Colonic mucosa (tissue), 4 donors: Measurements from ENCODE around the gene SMTNL1. TPM values are rescaled to one million over a fixed set of nuclear protein-coding genes. Genes with fewer than 3 reads are reported as not detected.

Source experiments
- DNase-seq: peaks from one replicate; pipeline ENCODE4 v3.0.0-alpha.2; 2020
- H3K27ac ChIP-seq: fragments of 200-600 bp; one replicate; pipeline ENCODE4 v1.8.0; 2021
- H3K27me3 ChIP-seq: fragments of 200-600 bp; one replicate; pipeline ENCODE4 v1.8.0; 2021
- H3K36me3 ChIP-seq: fragments of 200-600 bp; one replicate; pipeline ENCODE4 v1.8.0; 2021
- H3K4me1 ChIP-seq: fragments of 200-600 bp; one replicate; pipeline ENCODE4 v1.8.0; 2021; ENCODE audit warnings: mild to moderate bottlenecking
- H3K4me3 ChIP-seq: fragments of 200-600 bp; one replicate; pipeline ENCODE4 v1.8.0; 2021
- H3K9ac ChIP-seq, 2 donors: one replicate each; pipeline ENCODE4 v1.7.0; 2013; ENCODE audit warnings: control low read depth in 2 of 2, low read depth in 2 of 2, low read length in 2 of 2
- H3K9me3 ChIP-seq: fragments of 200-600 bp; one replicate; pipeline ENCODE4 v1.8.0; 2021
- intact Hi-C: fragments of 100-400 bp; cut with DNase I; formaldehyde crosslinking; loops from one replicate; pipeline ENCODE4 v1.14.1; 2022
- total RNA-seq, 2 donors: library from RNA; stranded (reverse); fragmentation: NEBNext Ultra II Directional in 1 of 2; extraction: Animal tissue kit (Norgen Biotek cat#: 25700) in 1 of 2; gene quantifications; one replicate each; pipeline ENCODE4 v1.2.1, GENCODE V29; 2021
- TF ChIP-seq, protein P1 (sequence below): fragments of 200-600 bp; IDR thresholded peaks from one replicate; pipeline ENCODE4 v1.8.0; 2022; ENCODE audit warnings: antibody characterized with exemption, mild to moderate bottlenecking
- donor health status: healthy.
- donor health status: DM: no; HTN: no; CAD: no.
- donor health status: DM: no; HTN: no; CAD: no.

Gene SMTNL1
- total RNA-seq, 2 donors from 2014 or later: not detected

DNA sequence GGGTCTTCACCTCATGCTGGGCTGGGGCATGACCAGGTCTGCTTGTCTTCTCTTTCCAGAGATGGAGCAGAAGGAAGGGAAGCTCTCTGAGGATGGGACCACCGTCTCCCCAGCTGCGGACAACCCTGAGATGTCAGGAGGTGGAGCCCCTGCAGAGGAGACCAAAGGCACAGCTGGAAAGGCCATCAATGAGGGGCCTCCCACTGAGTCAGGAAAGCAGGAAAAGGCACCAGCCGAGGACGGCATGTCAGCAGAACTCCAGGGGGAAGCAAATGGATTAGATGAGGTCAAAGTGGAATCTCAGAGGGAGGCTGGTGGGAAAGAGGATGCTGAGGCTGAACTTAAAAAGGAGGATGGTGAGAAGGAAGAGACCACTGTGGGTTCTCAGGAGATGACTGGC is 5.2 kb downstream of the SMTNL1 start:
- TF ChIP-seq, protein P1, sequence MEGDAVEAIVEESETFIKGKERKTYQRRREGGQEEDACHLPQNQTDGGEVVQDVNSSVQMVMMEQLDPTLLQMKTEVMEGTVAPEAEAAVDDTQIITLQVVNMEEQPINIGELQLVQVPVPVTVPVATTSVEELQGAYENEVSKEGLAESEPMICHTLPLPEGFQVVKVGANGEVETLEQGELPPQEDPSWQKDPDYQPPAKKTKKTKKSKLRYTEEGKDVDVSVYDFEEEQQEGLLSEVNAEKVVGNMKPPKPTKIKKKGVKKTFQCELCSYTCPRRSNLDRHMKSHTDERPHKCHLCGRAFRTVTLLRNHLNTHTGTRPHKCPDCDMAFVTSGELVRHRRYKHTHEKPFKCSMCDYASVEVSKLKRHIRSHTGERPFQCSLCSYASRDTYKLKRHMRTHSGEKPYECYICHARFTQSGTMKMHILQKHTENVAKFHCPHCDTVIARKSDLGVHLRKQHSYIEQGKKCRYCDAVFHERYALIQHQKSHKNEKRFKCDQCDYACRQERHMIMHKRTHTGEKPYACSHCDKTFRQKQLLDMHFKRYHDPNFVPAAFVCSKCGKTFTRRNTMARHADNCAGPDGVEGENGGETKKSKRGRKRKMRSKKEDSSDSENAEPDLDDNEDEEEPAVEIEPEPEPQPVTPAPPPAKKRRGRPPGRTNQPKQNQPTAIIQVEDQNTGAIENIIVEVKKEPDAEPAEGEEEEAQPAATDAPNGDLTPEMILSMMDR: no peak
- H3K36me3 ChIP-seq: no peaks in the 10 kb centered on the region

DNA sequence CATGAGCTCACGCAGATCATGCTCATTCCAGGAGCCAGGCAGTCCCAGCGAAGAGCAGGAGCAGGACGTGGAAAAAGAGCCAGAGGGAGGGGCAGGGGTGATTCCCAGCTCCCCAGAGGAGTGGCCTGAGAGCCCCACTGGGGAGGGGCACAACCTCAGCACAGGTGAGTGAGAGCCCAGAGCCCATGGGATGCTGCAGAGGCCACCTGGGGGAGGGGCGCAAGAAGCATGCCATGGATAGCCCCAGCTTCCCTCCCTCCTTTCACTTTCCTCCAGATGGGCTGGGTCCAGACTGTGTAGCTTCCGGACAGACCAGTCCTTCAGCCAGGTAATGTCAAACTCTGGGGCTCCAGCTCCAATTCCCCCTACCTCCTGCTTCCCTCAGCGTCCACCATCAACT is 6.2 kb downstream of the SMTNL1 start:
- Histone ChIP-seq H3K36me3 (no peaks in the 10 kb centered on the region), H3K27me3 (no peaks in the 10 kb centered on the region), H3K9me3 (no peaks in the 10 kb centered on the region), H3K4me3 (no peak overlapping the region), H3K4me1 (no peaks in the 10 kb centered on the region), H3K27ac (no peak overlapping the region), H3K9ac (no peak overlapping the region)
- TF ChIP-seq, protein P1: no peak
- intact Hi-C loops: no loop called here
- no peak for DNase-seq

More for the DNA sequence above, 5.2 kb downstream of the SMTNL1 start:
- H3K9ac ChIP-seq: no peak overlapping the region
- no peak overlapping the region for H3K4me3 ChIP-seq
- DNase-seq: no peak
- intact Hi-C loops: no loop called here
- H3K27ac ChIP-seq: no peak overlapping the region
- H3K27me3 ChIP-seq: no peaks in the 10 kb centered on the region
- no peaks in the 10 kb centered on the region for H3K4me1 ChIP-seq
- no peaks in the 10 kb centered on the region for H3K9me3 ChIP-seq

DNA sequence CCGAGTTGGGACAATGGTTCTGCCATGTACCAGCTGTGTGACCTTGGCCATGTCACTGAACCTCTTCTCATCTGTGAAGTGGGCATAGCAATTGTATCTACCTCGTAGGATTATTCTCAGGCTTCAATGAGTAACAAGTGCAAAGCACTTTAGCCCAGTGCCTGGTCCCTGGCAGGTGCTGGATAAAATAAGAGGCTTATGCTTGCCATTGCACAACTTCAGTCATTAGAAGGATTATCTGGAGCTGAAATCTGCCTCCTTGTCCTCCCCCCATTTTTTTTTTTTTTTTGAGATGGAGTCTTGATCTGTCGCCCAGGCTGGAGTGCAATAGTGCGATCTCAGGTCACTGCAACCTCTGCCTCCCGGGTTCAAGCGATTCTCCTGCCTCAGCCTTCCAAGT is 7.2 kb downstream of the SMTNL1 start:
- Histone ChIP-seq H3K9ac (no peak overlapping the region), H3K9me3 (no peaks in the 10 kb centered on the region), H3K4me1 (no peaks in the 10 kb centered on the region), H3K4me3 (no peak overlapping the region), H3K36me3 (no peaks in the 10 kb centered on the region), H3K27ac (no peak overlapping the region), H3K27me3 (no peaks in the 10 kb centered on the region)
- intact Hi-C loops: no loop called here
- TF ChIP-seq, protein P1: no peak
- DNase-seq: no peak

DNA sequence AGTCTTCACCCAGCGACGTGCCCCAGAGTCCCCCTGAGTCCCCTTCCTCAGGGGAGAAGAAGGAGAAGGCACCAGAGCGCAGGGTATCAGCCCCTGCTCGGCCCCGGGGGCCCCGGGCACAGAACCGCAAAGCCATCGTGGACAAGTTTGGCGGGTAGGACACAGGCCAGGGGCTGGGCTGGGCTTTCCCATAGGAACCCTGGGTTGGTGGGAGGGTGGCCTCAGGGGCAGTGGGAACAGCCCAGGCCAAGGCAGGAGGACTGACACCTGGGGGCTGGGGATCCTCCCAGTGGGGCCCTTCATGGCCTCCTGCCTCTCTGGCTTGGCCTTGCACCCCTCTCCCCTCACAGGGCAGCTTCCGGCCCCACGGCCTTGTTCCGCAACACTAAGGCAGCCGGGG is 8.5 kb downstream of the SMTNL1 start:
- Histone ChIP-seq H3K9ac (no peak overlapping the region), H3K36me3 (no peaks in the 10 kb centered on the region), H3K27ac (no peak overlapping the region), H3K4me3 (no peak overlapping the region), H3K27me3 (no peaks in the 10 kb centered on the region), H3K4me1 (no peaks in the 10 kb centered on the region), H3K9me3 (no peaks in the 10 kb centered on the region)
- intact Hi-C loops: no loop called here
- no peak for DNase-seq
- TF ChIP-seq, protein P1: no peak

DNA sequence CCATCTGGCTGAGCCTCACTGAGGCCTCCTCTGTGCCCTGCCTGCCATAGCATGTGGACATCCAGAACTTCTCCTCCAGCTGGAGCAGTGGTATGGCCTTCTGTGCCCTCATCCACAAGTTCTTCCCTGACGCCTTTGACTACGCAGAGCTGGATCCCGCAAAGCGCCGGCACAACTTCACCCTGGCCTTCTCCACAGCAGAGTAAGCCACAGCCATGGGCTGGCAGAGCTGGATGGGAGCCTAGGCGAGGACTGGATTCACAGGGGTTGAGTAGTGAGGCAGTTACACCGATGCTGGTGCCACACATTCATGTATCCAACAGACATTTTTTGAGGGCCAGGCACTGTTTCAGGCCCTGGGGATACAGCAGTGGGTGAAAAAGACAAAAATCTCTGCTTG is 9.1 kb downstream of the SMTNL1 start:
- H3K36me3 ChIP-seq: no peaks in the 10 kb centered on the region
- no peak overlapping the region for H3K27ac ChIP-seq
- H3K4me1 ChIP-seq: no peaks in the 10 kb centered on the region
- intact Hi-C loops: no loop called here
- DNase-seq: no peak
- no peaks in the 10 kb centered on the region for H3K9me3 ChIP-seq
- H3K4me3 ChIP-seq: no peak overlapping the region
- H3K9ac ChIP-seq: no peak overlapping the region
- TF ChIP-seq, protein P1: no peak
- no peaks in the 10 kb centered on the region for H3K27me3 ChIP-seq
